Rectal smooth muscle tissue (tissue), 1 donor: ENCODE measurements around the gene TTLL8.

Source experiments
- H3K27ac ChIP-seq: one replicate; pipeline ENCODE4 v1.7.0; 2013; ENCODE audit warnings: low read depth, low read length, inconsistent platforms
- H3K27me3 ChIP-seq: one replicate; pipeline ENCODE4 v1.7.0; 2013; ENCODE audit warnings: low read length; ENCODE audit not compliant: control insufficient read depth, insufficient read depth
- H3K36me3 ChIP-seq: one replicate; pipeline ENCODE4 v1.7.0; 2013; ENCODE audit warnings: low read length; ENCODE audit not compliant: control insufficient read depth, insufficient read depth
- H3K4me1 ChIP-seq: one replicate; pipeline ENCODE4 v1.7.0; 2013; ENCODE audit warnings: low read length; ENCODE audit not compliant: control insufficient read depth, insufficient read depth
- H3K4me3 ChIP-seq: one replicate; pipeline ENCODE4 v1.7.0; 2013; ENCODE audit warnings: low read length
- H3K9ac ChIP-seq: one replicate; pipeline ENCODE4 v1.7.0; 2013; ENCODE audit warnings: low read length

The TTLL8 gene

GRCh38 chr22:50007057-50007511 lies 51.0 kb downstream of the TTLL8 start:
- no peak overlapping the region for H3K9ac ChIP-seq
- H3K4me1 ChIP-seq: no peaks in the 10 kb centered on the region
- H3K4me3 ChIP-seq: no peak overlapping the region
- H3K27me3 ChIP-seq: peaks cover 13% of the 10 kb centered on the region
- no peak overlapping the region for H3K27ac ChIP-seq
- no peaks in the 10 kb centered on the region for H3K36me3 ChIP-seq

- no peak overlapping the region for H3K27ac ChIP-seq
- H3K27me3 ChIP-seq: peaks cover 5% of the 10 kb centered on the region
- H3K36me3 ChIP-seq: no peaks in the 10 kb centered on the region
- H3K9ac ChIP-seq: no peak overlapping the region
- no peaks in the 10 kb centered on the region for H3K4me1 ChIP-seq
- no peak overlapping the region for H3K4me3 ChIP-seq
Observed at GRCh38 chr22:50004918-50005317, 53.2 kb downstream of the TTLL8 start.

GRCh38 chr22:50002791-50003190 lies 55.3 kb downstream of the TTLL8 start:
- Histone ChIP-seq H3K9ac (no peak overlapping the region), H3K27ac (no peak overlapping the region), H3K27me3 (peaks cover 2% of the 10 kb centered on the region)

GRCh38 chr22:50001388-50002231 lies 56.5 kb downstream of the TTLL8 start:
- H3K27ac ChIP-seq: no peak overlapping the region
- no peak overlapping the region for H3K4me3 ChIP-seq
- H3K36me3 ChIP-seq: no peaks in the 10 kb centered on the region
- H3K4me1 ChIP-seq: no peaks in the 10 kb centered on the region
- peaks cover 2% of the 10 kb centered on the region for H3K27me3 ChIP-seq
- H3K9ac ChIP-seq: no peak overlapping the region

More at GRCh38 chr22:50002791-50003190, 55.3 kb downstream of the TTLL8 start:
- H3K4me3 ChIP-seq: no peak overlapping the region
- H3K4me1 ChIP-seq: no peaks in the 10 kb centered on the region
- H3K36me3 ChIP-seq: no peaks in the 10 kb centered on the region

- Histone ChIP-seq H3K27ac (no peak overlapping the region), H3K9ac (no peak overlapping the region), H3K4me1 (no peaks in the 10 kb centered on the region), H3K27me3 (peaks cover 2% of the 10 kb centered on the region), H3K36me3 (no peaks in the 10 kb centered on the region), H3K4me3 (no peak overlapping the region)
Observed at GRCh38 chr22:50000587-50001387, 57.3 kb downstream of the TTLL8 start.

- Histone ChIP-seq H3K4me3 (no peak overlapping the region), H3K4me1 (no peaks in the 10 kb centered on the region), H3K27ac (no peak overlapping the region), H3K9ac (no peak overlapping the region), H3K36me3 (no peaks in the 10 kb centered on the region), H3K27me3 (peaks cover 2% of the 10 kb centered on the region)
Observed at GRCh38 chr22:49999946-50000586, 58.0 kb downstream of the TTLL8 start.

GRCh38 chr22:49999063-49999945 lies 58.8 kb downstream of the TTLL8 start:
- H3K4me1 ChIP-seq: no peaks in the 10 kb centered on the region

GRCh38 chr22:49998718-49999062 lies 59.4 kb downstream of the TTLL8 start:
- Histone ChIP-seq H3K9ac (no peak overlapping the region), H3K4me3 (no peak overlapping the region), H3K36me3 (no peaks in the 10 kb centered on the region), H3K27ac (no peak overlapping the region), H3K27me3 (peaks cover 2% of the 10 kb centered on the region), H3K4me1 (no peaks in the 10 kb centered on the region)

More at GRCh38 chr22:49999063-49999945, 58.8 kb downstream of the TTLL8 start:
- H3K36me3 ChIP-seq: no peaks in the 10 kb centered on the region
- H3K4me3 ChIP-seq: no peak overlapping the region
- H3K9ac ChIP-seq: no peak overlapping the region
- peaks cover 2% of the 10 kb centered on the region for H3K27me3 ChIP-seq
- H3K27ac ChIP-seq: no peak overlapping the region

GRCh38 chr22:49997932-49998717 lies 60.0 kb downstream of the TTLL8 start:
- no peaks in the 10 kb centered on the region for H3K4me1 ChIP-seq
- H3K27me3 ChIP-seq: peaks cover 2% of the 10 kb centered on the region
- H3K4me3 ChIP-seq: no peak overlapping the region
- H3K27ac ChIP-seq: no peak overlapping the region
- no peaks in the 10 kb centered on the region for H3K36me3 ChIP-seq
- no peak overlapping the region for H3K9ac ChIP-seq

- H3K27me3 ChIP-seq: peaks cover 2% of the 10 kb centered on the region
- no peak overlapping the region for H3K27ac ChIP-seq
- no peaks in the 10 kb centered on the region for H3K4me1 ChIP-seq
- no peak overlapping the region for H3K9ac ChIP-seq
- no peak overlapping the region for H3K4me3 ChIP-seq
- no peaks in the 10 kb centered on the region for H3K36me3 ChIP-seq
Observed at GRCh38 chr22:49997251-49997599, 60.9 kb downstream of the TTLL8 start.

GRCh38 chr22:49996518-49997250 lies 61.4 kb downstream of the TTLL8 start:
- H3K27ac ChIP-seq: no peak overlapping the region
- peaks cover 2% of the 10 kb centered on the region for H3K27me3 ChIP-seq
- H3K36me3 ChIP-seq: no peaks in the 10 kb centered on the region
- no peak overlapping the region for H3K9ac ChIP-seq
- no peaks in the 10 kb centered on the region for H3K4me1 ChIP-seq
- no peak overlapping the region for H3K4me3 ChIP-seq
